HG03064 (cell line): ENCODE results near the gene NKX6-2.
"Not testable (repeated sequence)": the region's sequence is repeated elsewhere in the genome, so short reads cannot be mapped to it uniquely, and the experiment has no call there.

Experiments used
- ATAC-seq: cut with Tn5 transposase; IDR thresholded peaks from one replicate; pipeline ENCODE4 v1.9.1; 2021; ENCODE audit warnings: low read depth; ENCODE audit not compliant: unreplicated experiment

The NKX6-2 gene

GRCh38 chr10:132743196-132743924 is 42.6 kb downstream of the NKX6-2 start:
- ATAC-seq = not testable (repeated sequence)

- ATAC-seq = no peak
Observed at GRCh38 chr10:132742837-132743194, 43.1 kb downstream of the NKX6-2 start.

GRCh38 chr10:132742167-132742836 is 43.6 kb downstream of the NKX6-2 start:
- ATAC-seq = no peak

- no peak for ATAC-seq
Observed at GRCh38 chr10:132740588-132740987, 45.4 kb downstream of the NKX6-2 start.

GRCh38 chr10:132739225-132739613 is 46.7 kb downstream of the NKX6-2 start:
- ATAC-seq = no peak

GRCh38 chr10:132738454-132739224 is 47.3 kb downstream of the NKX6-2 start:
- ATAC-seq = no peak

GRCh38 chr10:132737390-132738048 is 48.4 kb downstream of the NKX6-2 start:
- ATAC-seq = no peak

- ATAC-seq = no peak
Observed at GRCh38 chr10:132735923-132736391, 50.0 kb downstream of the NKX6-2 start.

- no peak for ATAC-seq
Observed at GRCh38 chr10:132735341-132735775, 50.6 kb downstream of the NKX6-2 start.

- no peak for ATAC-seq
Observed at GRCh38 chr10:132733926-132734325, 52.0 kb downstream of the NKX6-2 start.
